ENCODE results near the gene CFAP91.

CFAP91 gene

DNA sequence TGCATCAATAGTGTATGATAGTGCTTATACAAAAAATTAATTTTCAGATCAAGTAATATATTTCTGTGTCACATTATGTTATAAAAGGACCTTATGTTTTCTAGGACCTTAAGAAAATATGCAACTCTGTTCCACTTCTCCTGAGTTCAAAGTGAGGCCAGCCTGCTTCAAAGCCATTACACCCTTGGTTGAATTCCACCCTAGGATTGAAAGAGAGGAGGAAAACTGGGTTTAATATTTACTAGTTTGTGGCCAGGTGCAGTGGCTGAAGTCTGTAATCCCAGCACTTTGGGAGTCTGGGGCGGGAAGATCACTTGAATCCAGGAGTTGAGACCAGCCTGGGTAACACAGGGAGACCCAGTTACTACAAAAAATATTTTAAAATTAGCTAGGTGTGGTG is 46.2 kb downstream of the CFAP91 start:
- DNase-seq (ENCODE audit: low read depth) = no peak
- no peak overlapping the region for H3K4me3 ChIP-seq (ENCODE audit: control insufficient read depth, low read depth, low read length)
- TF ChIP-seq, protein P1, sequence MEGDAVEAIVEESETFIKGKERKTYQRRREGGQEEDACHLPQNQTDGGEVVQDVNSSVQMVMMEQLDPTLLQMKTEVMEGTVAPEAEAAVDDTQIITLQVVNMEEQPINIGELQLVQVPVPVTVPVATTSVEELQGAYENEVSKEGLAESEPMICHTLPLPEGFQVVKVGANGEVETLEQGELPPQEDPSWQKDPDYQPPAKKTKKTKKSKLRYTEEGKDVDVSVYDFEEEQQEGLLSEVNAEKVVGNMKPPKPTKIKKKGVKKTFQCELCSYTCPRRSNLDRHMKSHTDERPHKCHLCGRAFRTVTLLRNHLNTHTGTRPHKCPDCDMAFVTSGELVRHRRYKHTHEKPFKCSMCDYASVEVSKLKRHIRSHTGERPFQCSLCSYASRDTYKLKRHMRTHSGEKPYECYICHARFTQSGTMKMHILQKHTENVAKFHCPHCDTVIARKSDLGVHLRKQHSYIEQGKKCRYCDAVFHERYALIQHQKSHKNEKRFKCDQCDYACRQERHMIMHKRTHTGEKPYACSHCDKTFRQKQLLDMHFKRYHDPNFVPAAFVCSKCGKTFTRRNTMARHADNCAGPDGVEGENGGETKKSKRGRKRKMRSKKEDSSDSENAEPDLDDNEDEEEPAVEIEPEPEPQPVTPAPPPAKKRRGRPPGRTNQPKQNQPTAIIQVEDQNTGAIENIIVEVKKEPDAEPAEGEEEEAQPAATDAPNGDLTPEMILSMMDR (IDR thresholded peaks at IDR 0.05; ENCODE audit: control insufficient read depth, insufficient read depth, low read depth, low read length, missing control alignments) = no peak

DNA sequence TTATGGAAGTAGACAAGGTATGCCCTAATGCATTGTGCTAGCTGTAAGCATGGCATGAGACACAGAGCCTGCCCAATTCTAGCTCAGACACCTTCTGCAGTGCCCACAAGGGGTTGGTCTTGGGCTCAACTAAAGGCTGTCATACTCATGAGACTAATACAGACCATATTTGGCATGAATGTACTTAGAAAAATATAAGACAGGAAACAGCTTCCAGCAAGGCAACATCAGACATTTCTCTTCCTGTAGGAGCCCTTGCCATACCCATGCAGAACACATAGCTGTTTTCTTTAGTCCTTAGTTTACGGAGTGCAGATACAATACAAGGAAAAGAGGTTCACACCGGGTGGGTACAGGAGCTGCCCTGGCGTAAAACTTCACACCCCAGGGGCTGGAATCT is 48.6 kb downstream of the CFAP91 start:
- H3K4me3 ChIP-seq (ENCODE audit: control insufficient read depth, low read depth, low read length) = no peak overlapping the region
- TF ChIP-seq, protein P1 (IDR thresholded peaks at IDR 0.05; ENCODE audit: control insufficient read depth, insufficient read depth, low read depth, low read length, missing control alignments) = no peak
- no peak for DNase-seq (ENCODE audit: low read depth)
